Naive thymus-derived CD4-positive, alpha-beta T cell (primary cell): ENCODE measurements around the gene CABCOCO1. TPM values are rescaled to one million over a fixed set of nuclear protein-coding genes. Genes with fewer than 3 reads are reported as not detected.

Source experiments
- ATAC-seq: fragments of 150-1000 bp; cut with Tn5 transposase; 2 replicates; pipeline ENCODE4 v1.10.0; 2021; ENCODE audit warnings: mild to moderate bottlenecking, moderate library complexity
- CTCF ChIA-PET: fragments of 350-600 bp; sonication (Branson Sonifier 250); formaldehyde crosslinking; loops from one replicate; lab custom pipeline; 2021; ENCODE audit warnings: antibody characterized with exemption; lab: Charles Lee
- POLR2A ChIA-PET: fragments of 350-600 bp; sonication (Branson Sonifier 250); formaldehyde crosslinking; loops from one replicate; lab custom pipeline; 2021; ENCODE audit warnings: antibody characterized with exemption, inconsistent platforms; lab: Charles Lee
- DNase-seq, 9 donors: peaks; one replicate each; pipeline versions ENCODE4 v3.0.0 to v3.0.0-alpha.2; 2020 to 2022; ENCODE audit warnings: mixed read lengths in 1 of 9
- H3K27ac ChIP-seq: one replicate; pipeline ENCODE4 v1.7.0; 2013; ENCODE audit warnings: mild to moderate bottlenecking, low read depth, low read length, moderate library complexity
- H3K27me3 ChIP-seq, 2 donors: one replicate each; pipeline ENCODE4 v1.7.0; 2013; ENCODE audit warnings: low read length in 2 of 2, mild to moderate bottlenecking in 2 of 2, moderate library complexity in 2 of 2; ENCODE audit not compliant: control insufficient read depth in 2 of 2, insufficient read depth in 2 of 2
- H3K36me3 ChIP-seq, 3 experiments: 1 replicate in 2 of 3; 2 replicates in 1 of 3; pipeline ENCODE4 v1.7.0; 2013; ENCODE audit warnings: low read length in 3 of 3, mild to moderate bottlenecking in 3 of 3, moderate library complexity in 1 of 3; ENCODE audit not compliant: insufficient read depth in 3 of 3, control insufficient read depth in 2 of 3
- H3K4me1 ChIP-seq, 2 donors: one replicate each; pipeline ENCODE4 v1.7.0; 2013; ENCODE audit warnings: low read length in 2 of 2, mild to moderate bottlenecking in 2 of 2, moderate library complexity in 1 of 2; ENCODE audit not compliant: control insufficient read depth in 2 of 2, insufficient read depth in 2 of 2
- H3K4me3 ChIP-seq: 2 replicates; pipeline ENCODE4 v1.7.0; 2013; ENCODE audit warnings: mild to moderate bottlenecking, low read length
- H3K9me3 ChIP-seq, 3 experiments: 1 replicate in 2 of 3; 2 replicates in 1 of 3; pipeline ENCODE4 v1.7.0; 2013; ENCODE audit warnings: low read length in 3 of 3; ENCODE audit not compliant: control insufficient read depth in 2 of 3
- H3K27ac Mint-ChIP-seq, 9 donors: one replicate each; pipeline ENCODE4 v1.8.0; 2020 to 2022; ENCODE audit warnings: mixed read lengths in 9 of 9, mild to moderate bottlenecking in 8 of 9, moderate library complexity in 5 of 9, inconsistent platforms in 2 of 9
- H3K27me3 Mint-ChIP-seq, 5 donors: one replicate each; pipeline ENCODE4 v1.8.0; 2021 to 2022; ENCODE audit warnings: mixed read lengths in 5 of 5, mild to moderate bottlenecking in 1 of 5
- H3K36me3 Mint-ChIP-seq, 5 donors: one replicate each; pipeline ENCODE4 v1.8.0; 2020 to 2022; ENCODE audit warnings: mixed read lengths in 5 of 5, mild to moderate bottlenecking in 3 of 5, inconsistent platforms in 1 of 5
- H3K4me1 Mint-ChIP-seq, 7 donors: one replicate each; pipeline ENCODE4 v1.8.0; 2020 to 2022; ENCODE audit warnings: mixed read lengths in 7 of 7, mild to moderate bottlenecking in 3 of 7, inconsistent platforms in 1 of 7
- H3K4me3 Mint-ChIP-seq, 10 donors: one replicate each; pipeline ENCODE4 v1.8.0; 2020 to 2022; ENCODE audit warnings: mild to moderate bottlenecking in 10 of 10, mixed read lengths in 10 of 10, moderate library complexity in 6 of 10, inconsistent platforms in 2 of 10
- H3K9me3 Mint-ChIP-seq, 11 donors: one replicate each; pipeline ENCODE4 v1.8.0; 2020 to 2022; ENCODE audit warnings: mixed read lengths in 11 of 11, mild to moderate bottlenecking in 4 of 11, inconsistent platforms in 1 of 11, moderate library complexity in 1 of 11
- intact Hi-C, 2 donors: fragments of 100-400 bp; cut with micrococcal nuclease; formaldehyde crosslinking; loops; one replicate each; pipeline ENCODE4 v1.15.1; 2023
- polyA plus RNA-seq, 2 donors: library from polyadenylated mRNA; unstranded; fragments of 300-500 nt; fragmentation: Illumina TruSeq; gene quantifications; one replicate each; pipeline ENCODE4 v1.2.3, GENCODE V29; 2021
- total RNA-seq, 6 experiments: library from RNA in 5 of 6; stranded (reverse) in 5 of 6; gene quantifications; 1 replicate in 5 of 6; 2 replicates in 1 of 6; pipeline ENCODE4 v1.2.3 and lab custom pipeline; 2021 to 2026

The CABCOCO1 gene
- total and polyA plus RNA-seq, 7 experiments from 2014 or later, result not detected

- Histone ChIP-seq H3K36me3 (no peaks in the 10 kb centered on the region), H3K4me3 (no peak overlapping the region), H3K27ac (no peak overlapping the region), H3K27me3 (no peaks in the 10 kb centered on the region), H3K9me3 (no peaks in the 10 kb centered on the region), H3K4me1 (no peaks in the 10 kb centered on the region)
- Mint-ChIP-seq H3K27me3 (no peaks in the 10 kb centered on the region), H3K27ac (no peak overlapping the region), H3K4me3 (no peak overlapping the region), H3K36me3 (no peaks in the 10 kb centered on the region), H3K9me3 (no peaks in the 10 kb centered on the region), H3K4me1 (peaks cover 0 to 6% (median 0%) of the 10 kb centered on the region in 7 donors)
- intact Hi-C loops, result no loop called here
- ATAC-seq, result no peak
- POLR2A ChIA-PET, result no interaction called here
- DNase-seq, result no peak
- CTCF ChIA-PET, result no interaction called here
Measured at GRCh38 chr10:61793760-61794703, 131.3 kb downstream of the CABCOCO1 start.

GRCh38 chr10:61795147-61795546 lies 132.4 kb downstream of the CABCOCO1 start:
- Histone ChIP-seq H3K4me3 (no peak overlapping the region), H3K4me1 (no peaks in the 10 kb centered on the region), H3K36me3 (no peaks in the 10 kb centered on the region), H3K9me3 (no peaks in the 10 kb centered on the region), H3K27me3 (no peaks in the 10 kb centered on the region), H3K27ac (no peak overlapping the region)
- H3K4me1 Mint-ChIP-seq, result peaks cover 0 to 6% (median 0%) of the 10 kb centered on the region in 7 donors
- ChIA-PET CTCF (no interaction called here), POLR2A (no interaction called here)
- no peaks in the 10 kb centered on the region for H3K27me3 Mint-ChIP-seq
- no peak overlapping the region for H3K4me3 Mint-ChIP-seq
- no peak overlapping the region for H3K27ac Mint-ChIP-seq
- DNase-seq (no peak), ATAC-seq (no peak)
- intact Hi-C loops, result no loop called here
- H3K36me3 Mint-ChIP-seq, result no peaks in the 10 kb centered on the region
- no peaks in the 10 kb centered on the region for H3K9me3 Mint-ChIP-seq

- intact Hi-C loops, result no loop called here
Measured at GRCh38 chr10:61795551-61795950, 132.8 kb downstream of the CABCOCO1 start.

GRCh38 chr10:61796785-61797184 lies 134.1 kb downstream of the CABCOCO1 start:
- intact Hi-C loops, result no loop called here
- ChIA-PET POLR2A (no interaction called here), CTCF (no interaction called here)
- no peak for ATAC-seq
- H3K27ac Mint-ChIP-seq, result no peak overlapping the region
- no peak for DNase-seq
- no peaks in the 10 kb centered on the region for H3K36me3 Mint-ChIP-seq
- Histone ChIP-seq H3K27ac (no peak overlapping the region), H3K4me1 (no peaks in the 10 kb centered on the region), H3K27me3 (no peaks in the 10 kb centered on the region), H3K9me3 (no peaks in the 10 kb centered on the region), H3K4me3 (no peak overlapping the region), H3K36me3 (no peaks in the 10 kb centered on the region)
- no peaks in the 10 kb centered on the region for H3K27me3 Mint-ChIP-seq
- H3K4me1 Mint-ChIP-seq, result peaks cover 0 to 6% (median 0%) of the 10 kb centered on the region in 7 donors
- no peak overlapping the region for H3K4me3 Mint-ChIP-seq
- H3K9me3 Mint-ChIP-seq, result no peaks in the 10 kb centered on the region

More at GRCh38 chr10:61795551-61795950, 132.8 kb downstream of the CABCOCO1 start:
- DNase-seq (no peak), ATAC-seq (no peak)
- H3K9me3 Mint-ChIP-seq, result no peaks in the 10 kb centered on the region
- no peaks in the 10 kb centered on the region for H3K9me3 ChIP-seq
- peaks cover 0 to 6% (median 0%) of the 10 kb centered on the region in 7 donors for H3K4me1 Mint-ChIP-seq
- H3K4me1 ChIP-seq, result no peaks in the 10 kb centered on the region
- H3K27me3 ChIP-seq, result no peaks in the 10 kb centered on the region
- no peaks in the 10 kb centered on the region for H3K36me3 Mint-ChIP-seq
- H3K4me3 Mint-ChIP-seq, result no peak overlapping the region
- no peak overlapping the region for H3K4me3 ChIP-seq
- no peak overlapping the region for H3K27ac ChIP-seq
- H3K27me3 Mint-ChIP-seq, result no peaks in the 10 kb centered on the region
- H3K36me3 ChIP-seq, result no peaks in the 10 kb centered on the region
- POLR2A ChIA-PET, result no interaction called here
- no peak overlapping the region for H3K27ac Mint-ChIP-seq
- CTCF ChIA-PET, result no interaction called here

GRCh38 chr10:61797304-61798153 lies 134.8 kb downstream of the CABCOCO1 start:
- no peaks in the 10 kb centered on the region for H3K9me3 ChIP-seq
- no peaks in the 10 kb centered on the region for H3K27me3 ChIP-seq
- no peak overlapping the region for H3K4me3 ChIP-seq
- no peaks in the 10 kb centered on the region for H3K4me1 ChIP-seq
- CTCF ChIA-PET, result interaction anchor here (0.6 kb wide), 1 partner anchor 48 kb away, joined by 6 read pairs; no protein-coding TSS in a partner anchor
- Mint-ChIP-seq H3K36me3 (no peaks in the 10 kb centered on the region), H3K4me1 (peaks cover 0 to 2% (median 0%) of the 10 kb centered on the region in 7 donors), H3K27ac (peak overlapping the region in 1 of 9 donors; percentile 24), H3K9me3 (peaks cover 0 to under 1% (median 0%) of the 10 kb centered on the region in 11 donors), H3K4me3 (no peak overlapping the region), H3K27me3 (no peaks in the 10 kb centered on the region)
- POLR2A ChIA-PET, result no interaction called here
- DNase-seq (no peak), ATAC-seq (no peak)
- no peak overlapping the region for H3K27ac ChIP-seq
- intact Hi-C loops, result no loop called here
- no peaks in the 10 kb centered on the region for H3K36me3 ChIP-seq

- Histone ChIP-seq H3K4me1 (no peaks in the 10 kb centered on the region), H3K36me3 (no peaks in the 10 kb centered on the region), H3K9me3 (no peaks in the 10 kb centered on the region), H3K4me3 (no peak overlapping the region), H3K27ac (no peak overlapping the region), H3K27me3 (no peaks in the 10 kb centered on the region)
- H3K4me1 Mint-ChIP-seq, result peaks cover 0 to 2% (median 0%) of the 10 kb centered on the region in 7 donors
- peak overlapping the region in 1 of 9 donors; percentile 0 for H3K27ac Mint-ChIP-seq
- no peak for DNase-seq
- H3K9me3 Mint-ChIP-seq, result peaks cover 0 to 8% (median 0%) of the 10 kb centered on the region in 11 donors
- H3K4me3 Mint-ChIP-seq, result no peak overlapping the region
- peaks cover 0 to 1% (median 0%) of the 10 kb centered on the region in 5 donors for H3K36me3 Mint-ChIP-seq
- ChIA-PET POLR2A (no interaction called here), CTCF (interaction anchor here (0.7 kb wide), 2 partner anchors 22 to 941 kb away, joined by 3 to 4 read pairs; no protein-coding TSS in a partner anchor)
- no peaks in the 10 kb centered on the region for H3K27me3 Mint-ChIP-seq
- no peak for ATAC-seq
- intact Hi-C loops, result no loop called here
Measured at GRCh38 chr10:61798713-61799112, 136.0 kb downstream of the CABCOCO1 start.
